Loucy (cell line): ENCODE data around the gene NKX1-1.

Experiments
- H2AFZ ChIP-seq: fragments of 200-600 bp; sonication (generic); 2 replicates; pipeline ENCODE4 v1.6.0; 2016; ENCODE audit warnings: antibody characterized with exemption, mild to moderate bottlenecking, low read length, moderate library complexity
- H3F3A ChIP-seq: fragments of 200-600 bp; 2 replicates; pipeline ENCODE4 v1.6.0; 2016; ENCODE audit warnings: antibody characterized with exemption, low read depth, mild to moderate bottlenecking
- H3K27me3 ChIP-seq: fragments of 200-600 bp; sonication (generic); 2 replicates; pipeline ENCODE4 v1.6.1; 2014; ENCODE audit warnings: low read length, mild to moderate bottlenecking; ENCODE audit not compliant: insufficient read depth, poor library complexity, severe bottlenecking
- H3K36me3 ChIP-seq: fragments of 200-600 bp; sonication (generic); 2 replicates; pipeline ENCODE4 v1.6.1; 2016; ENCODE audit warnings: low read length; ENCODE audit not compliant: insufficient read depth
- H3K4me1 ChIP-seq: fragments of 200-600 bp; sonication (generic); 2 replicates; pipeline ENCODE4 v1.5.1; 2014; ENCODE audit warnings: low read length, mild to moderate bottlenecking; ENCODE audit not compliant: insufficient read depth, poor library complexity, severe bottlenecking
- H3K4me2 ChIP-seq: fragments of 200-600 bp; sonication (generic); 2 replicates; pipeline ENCODE4 v1.6.0; 2014; ENCODE audit warnings: antibody characterized with exemption, low read length, low read depth, mild to moderate bottlenecking; ENCODE audit not compliant: poor library complexity, severe bottlenecking
- H3K4me3 ChIP-seq: fragments of 200-600 bp; sonication (generic); 2 replicates; pipeline ENCODE4 v1.5.1; 2014; ENCODE audit warnings: low read length, mild to moderate bottlenecking, mixed read lengths; ENCODE audit not compliant: poor library complexity, severe bottlenecking
- H3K79me2 ChIP-seq: fragments of 200-600 bp; sonication (generic); 2 replicates; pipeline ENCODE4 v1.6.1; 2014; ENCODE audit warnings: low read length; ENCODE audit not compliant: insufficient read depth
- H3K9ac ChIP-seq: fragments of 200-600 bp; sonication (generic); 2 replicates; pipeline ENCODE4 v1.6.0; 2014; ENCODE audit warnings: mild to moderate bottlenecking, low read depth, low read length, moderate library complexity; ENCODE audit not compliant: poor library complexity, severe bottlenecking
- H3K9me2 ChIP-seq: fragments of 200-600 bp; sonication (generic); replicated peaks from 2 replicates; pipeline ENCODE4 v1.6.1; 2016; ENCODE audit warnings: low read depth, low read length, mixed read lengths
- H3K9me3 ChIP-seq: fragments of 200-600 bp; sonication (generic); 2 replicates; pipeline ENCODE4 v1.6.1; 2014; ENCODE audit warnings: mild to moderate bottlenecking, antibody characterized with exemption, low read length, low read depth; ENCODE audit not compliant: insufficient read depth
- H4K20me1 ChIP-seq: fragments of 200-600 bp; sonication (generic); 2 replicates; pipeline ENCODE4 v1.6.0; 2014; ENCODE audit warnings: antibody characterized with exemption, low read length, mild to moderate bottlenecking; ENCODE audit not compliant: insufficient read depth, poor library complexity, severe bottlenecking
- CTCF ChIP-seq: fragments of 200-600 bp; sonication (generic); conservative IDR thresholded peaks from 2 replicates; pipeline ENCODE4 v1.5.1; 2014; ENCODE audit warnings: mild to moderate bottlenecking, antibody characterized with exemption, low read length
- EZH2phosphoT487 ChIP-seq: fragments of 200-600 bp; IDR thresholded peaks from 2 replicates; pipeline ENCODE4 v1.6.1; 2018; ENCODE audit warnings: antibody characterized with exemption, mild to moderate bottlenecking, moderate library complexity, borderline replicate concordance

Gene NKX1-1

GRCh38 chr4:1427010-1427409 is 20.8 kb upstream of the NKX1-1 start:
- H3K9ac ChIP-seq, result no peak overlapping the region
- H3K4me3 ChIP-seq, result no peak overlapping the region
- H3F3A ChIP-seq, result no peaks in the 10 kb centered on the region
- H3K9me3 ChIP-seq, result no peaks in the 10 kb centered on the region
- H3K4me2 ChIP-seq, result no peak overlapping the region
- no peaks in the 10 kb centered on the region for H3K4me1 ChIP-seq
- H4K20me1 ChIP-seq, result no peaks in the 10 kb centered on the region
- TF ChIP-seq EZH2phosphoT487 (no peak), CTCF (no peak)
- H3K27me3 ChIP-seq, result no peaks in the 10 kb centered on the region
- H3K36me3 ChIP-seq, result no peaks in the 10 kb centered on the region
- H3K9me2 ChIP-seq, result no peaks in the 10 kb centered on the region
- H2AFZ ChIP-seq, result no peak overlapping the region
- no peaks in the 10 kb centered on the region for H3K79me2 ChIP-seq

GRCh38 chr4:1421657-1422056 is 15.4 kb upstream of the NKX1-1 start:
- Histone ChIP-seq H3K27me3 (no peaks in the 10 kb centered on the region), H3K9me3 (no peaks in the 10 kb centered on the region; the same call in 1 of the 2 replicates), H3K4me2 (no peak overlapping the region), H3K79me2 (no peaks in the 10 kb centered on the region), H3K9me2 (no peaks in the 10 kb centered on the region), H3K4me1 (no peaks in the 10 kb centered on the region), H2AFZ (no peak overlapping the region), H3K9ac (no peak overlapping the region), H3K4me3 (no peak overlapping the region), H4K20me1 (no peaks in the 10 kb centered on the region), H3K36me3 (no peaks in the 10 kb centered on the region), H3F3A (no peaks in the 10 kb centered on the region)
- TF ChIP-seq EZH2phosphoT487 (no peak), CTCF (no peak)

GRCh38 chr4:1419708-1420107 is 13.5 kb upstream of the NKX1-1 start:
- Histone ChIP-seq H3K9ac (no peak overlapping the region), H3K4me2 (no peak overlapping the region), H3K79me2 (no peaks in the 10 kb centered on the region), H3K4me3 (no peak overlapping the region), H4K20me1 (no peaks in the 10 kb centered on the region), H3F3A (no peaks in the 10 kb centered on the region), H3K4me1 (no peaks in the 10 kb centered on the region), H3K27me3 (no peaks in the 10 kb centered on the region), H3K9me3 (no peaks in the 10 kb centered on the region; the same call in 1 of the 2 replicates), H3K9me2 (no peaks in the 10 kb centered on the region), H2AFZ (no peak overlapping the region), H3K36me3 (no peaks in the 10 kb centered on the region)
- TF ChIP-seq EZH2phosphoT487 (no peak), CTCF (no peak)
